ENCODE data around the gene ADH5.
"Not testable (repeated sequence)": the region's sequence is repeated elsewhere in the genome, so short reads cannot be mapped to it uniquely, and the experiment has no call there.

ADH5 gene

DNA sequence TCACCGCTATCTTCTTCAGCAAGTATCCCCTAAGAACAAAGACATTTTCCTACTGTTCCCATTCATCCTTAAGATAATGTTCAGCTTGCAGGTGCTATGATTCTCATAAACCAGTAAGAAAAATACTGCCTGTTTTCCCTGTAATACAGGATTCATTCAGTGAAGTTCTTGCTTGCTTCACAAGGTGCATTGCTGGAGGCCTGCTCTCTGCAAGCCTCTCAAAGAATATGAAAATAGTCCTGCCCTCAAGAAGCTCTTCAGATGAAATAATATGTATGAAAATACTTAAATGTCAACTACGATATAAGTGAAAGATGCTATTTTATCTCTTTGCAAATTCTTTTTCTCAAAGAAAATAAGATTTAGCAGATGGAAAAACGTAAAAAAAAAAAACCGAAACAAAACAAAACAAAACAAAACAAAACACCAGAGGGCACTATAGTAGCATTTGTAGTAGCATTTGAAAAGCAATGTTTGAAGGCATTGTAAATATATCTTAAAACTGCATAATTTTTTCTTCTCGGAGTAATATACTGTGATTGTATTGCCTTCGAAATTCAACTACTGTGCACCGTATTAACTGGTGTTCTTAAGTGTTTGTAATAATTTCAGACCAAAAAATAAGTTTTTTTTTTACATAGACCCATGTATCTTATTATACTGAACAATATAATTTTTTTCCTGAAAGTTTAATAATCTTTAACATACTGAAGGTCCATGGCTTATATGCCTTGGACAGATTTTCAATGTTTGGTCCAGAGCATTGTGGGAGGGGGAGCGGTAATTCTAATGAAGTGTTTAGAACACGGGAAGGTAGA lies 29.5 kb upstream of the ADH5 start:
- ChIA-PET CTCF (interaction anchor here (0.6 to 1.2 kb wide), 4 partner anchors 288 to 951 kb away, joined by 3 to 5 read pairs (median 3); no protein-coding TSS in a partner anchor), POLR2A (no interaction called here)
- H3K4me3 ChIP-seq (ENCODE audit: low read depth, low read length): no peak overlapping the region
- no peaks in the 10 kb centered on the region for H3K4me1 ChIP-seq (ENCODE audit: control insufficient read depth, insufficient read depth, low read length)
- no peaks in the 10 kb centered on the region for H3K36me3 ChIP-seq (ENCODE audit: control insufficient read depth in 2 of 2, insufficient read depth in 1 of 2, low read length in 2 of 2)
- TF ChIP-seq ZIC2 (tag by site-specific recombination; IDR thresholded peaks at IDR 0.05) (no peak), ZNF837 (tag by site-specific recombination; IDR thresholded peaks at IDR 0.05) (no peak), ZEB2 (tag by site-specific recombination; IDR thresholded peaks at IDR 0.05) (no peak), ZNF555 (tag by site-specific recombination; conservative IDR thresholded peaks at IDR 0.05) (no peak), ZNF394 (tag by site-specific recombination; IDR thresholded peaks at IDR 0.05; ENCODE audit: borderline replicate concordance) (no peak), BCL11A (tag by site-specific recombination; IDR thresholded peaks at IDR 0.05; ENCODE audit: low read depth) (no peak), ZNF707 (tag by site-specific recombination; IDR thresholded peaks at IDR 0.05) (no peak), ZXDB (tag by site-specific recombination; IDR thresholded peaks at IDR 0.05) (no peak)
- TF ChIP-seq, protein P1, sequence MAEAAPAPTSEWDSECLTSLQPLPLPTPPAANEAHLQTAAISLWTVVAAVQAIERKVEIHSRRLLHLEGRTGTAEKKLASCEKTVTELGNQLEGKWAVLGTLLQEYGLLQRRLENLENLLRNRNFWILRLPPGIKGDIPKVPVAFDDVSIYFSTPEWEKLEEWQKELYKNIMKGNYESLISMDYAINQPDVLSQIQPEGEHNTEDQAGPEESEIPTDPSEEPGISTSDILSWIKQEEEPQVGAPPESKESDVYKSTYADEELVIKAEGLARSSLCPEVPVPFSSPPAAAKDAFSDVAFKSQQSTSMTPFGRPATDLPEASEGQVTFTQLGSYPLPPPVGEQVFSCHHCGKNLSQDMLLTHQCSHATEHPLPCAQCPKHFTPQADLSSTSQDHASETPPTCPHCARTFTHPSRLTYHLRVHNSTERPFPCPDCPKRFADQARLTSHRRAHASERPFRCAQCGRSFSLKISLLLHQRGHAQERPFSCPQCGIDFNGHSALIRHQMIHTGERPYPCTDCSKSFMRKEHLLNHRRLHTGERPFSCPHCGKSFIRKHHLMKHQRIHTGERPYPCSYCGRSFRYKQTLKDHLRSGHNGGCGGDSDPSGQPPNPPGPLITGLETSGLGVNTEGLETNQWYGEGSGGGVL (tag by site-specific recombination; IDR thresholded peaks at IDR 0.05): no peak
- TF ChIP-seq, protein P2, sequence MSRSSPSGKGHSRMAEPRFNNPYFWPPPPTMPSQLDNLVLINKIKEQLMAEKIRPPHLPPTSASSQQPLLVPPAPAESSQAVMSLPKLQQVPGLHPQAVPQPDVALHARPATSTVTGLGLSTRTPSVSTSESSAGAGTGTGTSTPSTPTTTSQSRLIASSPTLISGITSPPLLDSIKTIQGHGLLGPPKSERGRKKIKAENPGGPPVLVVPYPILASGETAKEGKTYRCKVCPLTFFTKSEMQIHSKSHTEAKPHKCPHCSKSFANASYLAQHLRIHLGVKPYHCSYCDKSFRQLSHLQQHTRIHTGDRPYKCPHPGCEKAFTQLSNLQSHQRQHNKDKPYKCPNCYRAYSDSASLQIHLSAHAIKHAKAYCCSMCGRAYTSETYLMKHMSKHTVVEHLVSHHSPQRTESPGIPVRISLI (tag by site-specific recombination; IDR thresholded peaks at IDR 0.05): no peak
- TF ChIP-seq, protein P3, sequence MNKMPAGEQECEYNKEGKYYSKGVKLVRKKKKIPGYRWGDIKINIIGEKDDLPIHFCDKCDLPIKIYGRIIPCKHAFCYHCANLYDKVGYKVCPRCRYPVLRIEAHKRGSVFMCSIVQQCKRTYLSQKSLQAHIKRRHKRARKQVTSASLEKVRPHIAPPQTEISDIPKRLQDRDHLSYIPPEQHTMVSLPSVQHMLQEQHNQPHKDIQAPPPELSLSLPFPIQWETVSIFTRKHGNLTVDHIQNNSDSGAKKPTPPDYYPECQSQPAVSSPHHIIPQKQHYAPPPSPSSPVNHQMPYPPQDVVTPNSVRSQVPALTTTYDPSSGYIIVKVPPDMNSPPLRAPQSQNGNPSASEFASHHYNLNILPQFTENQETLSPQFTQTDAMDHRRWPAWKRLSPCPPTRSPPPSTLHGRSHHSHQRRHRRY (tag by site-specific recombination; IDR thresholded peaks at IDR 0.05): no peak
- H3K9me3 ChIP-seq (ENCODE audit: control insufficient read depth, insufficient read depth, low read depth, low read length): no peaks in the 10 kb centered on the region
- no peak overlapping the region for H3K27ac ChIP-seq (ENCODE audit: extremely low read depth, low read depth, low read length)

DNA sequence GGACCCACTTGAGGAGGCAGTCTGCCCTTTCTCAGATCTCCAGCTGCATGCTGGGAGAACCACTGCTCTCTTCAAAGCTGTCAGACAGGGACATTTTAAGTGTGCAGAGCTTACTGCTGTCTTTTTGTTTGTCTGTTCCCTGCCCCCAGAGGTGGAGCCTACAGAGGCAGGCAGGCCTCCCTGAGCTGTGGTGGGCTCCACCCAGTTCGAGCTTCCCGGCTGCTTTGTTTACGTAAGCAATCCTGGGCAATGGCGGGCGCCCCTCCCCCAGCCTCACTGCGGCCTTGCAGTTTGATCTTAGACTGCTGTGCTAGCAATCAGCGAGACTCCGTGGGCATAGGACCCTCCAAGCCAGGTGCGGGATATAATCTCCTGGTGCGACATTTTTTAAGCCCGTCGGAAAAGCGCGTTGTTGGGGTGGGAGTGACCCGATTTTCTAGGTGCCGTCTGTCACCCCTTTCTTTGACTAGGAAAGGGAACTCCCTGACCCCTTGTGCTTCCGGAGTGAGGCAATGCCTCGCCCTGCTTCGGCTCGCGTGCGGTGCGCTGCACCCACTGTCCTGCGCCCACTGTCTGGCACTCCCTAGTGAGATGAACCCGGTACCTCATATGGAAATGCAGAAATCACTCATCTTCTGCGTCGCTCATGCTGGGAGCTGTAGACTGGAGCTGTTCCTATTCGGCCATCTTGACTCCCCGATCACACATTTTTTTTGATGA lies 28.7 kb upstream of the ADH5 start:
- CTCF ChIA-PET: interaction anchor here (0.6 to 1.2 kb wide), 4 partner anchors 289 to 950 kb away, joined by 3 to 5 read pairs (median 3); no protein-coding TSS in a partner anchor

DNA sequence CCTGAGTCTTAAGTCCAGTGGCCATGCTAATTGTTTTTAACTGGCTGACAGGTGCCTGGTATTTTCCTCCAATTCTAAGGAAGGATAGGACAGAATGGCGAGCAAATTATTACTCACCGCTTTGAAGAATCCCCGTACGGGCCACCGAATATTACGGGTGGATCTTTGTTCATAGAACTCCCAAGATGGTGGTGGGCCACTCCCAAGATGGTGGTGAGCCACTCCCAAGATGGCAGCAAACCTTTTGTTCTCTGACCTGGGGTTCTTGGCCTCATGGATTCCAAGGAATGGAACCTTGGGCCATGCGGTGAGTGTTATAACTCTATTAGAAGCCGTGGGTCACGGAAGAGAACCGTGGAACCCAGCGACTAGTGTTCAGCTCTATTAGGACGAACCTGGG lies 20.7 kb upstream of the ADH5 start:
- POLR2A ChIA-PET; H3K4me1 ChIP-seq (ENCODE audit: control insufficient read depth, insufficient read depth, low read length); H3K4me3 ChIP-seq (ENCODE audit: low read depth, low read length); H3K36me3 ChIP-seq (ENCODE audit: control insufficient read depth in 2 of 2, insufficient read depth in 1 of 2, low read length in 2 of 2); H3K27ac ChIP-seq (ENCODE audit: extremely low read depth, low read depth, low read length); H3K9me3 ChIP-seq (ENCODE audit: control insufficient read depth, insufficient read depth, low read depth, low read length); CTCF ChIA-PET: not testable (repeated sequence)

More for the DNA sequence above, 28.7 kb upstream of the ADH5 start:
- H3K36me3 ChIP-seq (ENCODE audit: control insufficient read depth in 2 of 2, insufficient read depth in 1 of 2, low read length in 2 of 2); POLR2A ChIA-PET; H3K9me3 ChIP-seq (ENCODE audit: control insufficient read depth, insufficient read depth, low read depth, low read length); H3K4me1 ChIP-seq (ENCODE audit: control insufficient read depth, insufficient read depth, low read length); H3K27ac ChIP-seq (ENCODE audit: extremely low read depth, low read depth, low read length); H3K4me3 ChIP-seq (ENCODE audit: low read depth, low read length): not testable (repeated sequence)

DNA sequence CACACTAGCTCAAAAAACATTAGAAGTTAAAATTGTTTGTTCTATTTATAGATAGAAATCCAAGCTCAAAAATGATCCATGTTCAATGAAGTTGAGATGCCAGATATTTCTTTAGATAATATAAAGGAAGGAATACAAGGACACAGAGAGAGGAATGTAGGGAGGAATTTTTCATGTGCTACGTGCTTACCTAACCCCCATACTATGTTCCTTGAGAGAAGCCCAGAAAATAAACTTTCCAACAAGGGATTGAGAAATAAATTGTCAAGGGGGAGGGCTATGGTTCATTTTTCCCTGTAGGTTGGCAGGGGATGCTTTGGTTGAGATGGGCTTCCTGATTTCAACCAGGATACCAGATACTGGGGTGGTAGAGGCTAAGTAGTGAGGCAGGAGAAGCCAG lies 15.6 kb upstream of the ADH5 start:
- no peak overlapping the region for H3K4me3 ChIP-seq (ENCODE audit: low read depth, low read length)
- ChIA-PET CTCF (no interaction called here), POLR2A (no interaction called here)
- no peaks in the 10 kb centered on the region for H3K36me3 ChIP-seq (ENCODE audit: control insufficient read depth in 2 of 2, insufficient read depth in 1 of 2, low read length in 2 of 2)
- H3K4me1 ChIP-seq (ENCODE audit: control insufficient read depth, insufficient read depth, low read length): no peaks in the 10 kb centered on the region
- no peaks in the 10 kb centered on the region for H3K9me3 ChIP-seq (ENCODE audit: control insufficient read depth, insufficient read depth, low read depth, low read length)
- H3K27ac ChIP-seq (ENCODE audit: extremely low read depth, low read depth, low read length): no peak overlapping the region
- TF ChIP-seq, protein P4, sequence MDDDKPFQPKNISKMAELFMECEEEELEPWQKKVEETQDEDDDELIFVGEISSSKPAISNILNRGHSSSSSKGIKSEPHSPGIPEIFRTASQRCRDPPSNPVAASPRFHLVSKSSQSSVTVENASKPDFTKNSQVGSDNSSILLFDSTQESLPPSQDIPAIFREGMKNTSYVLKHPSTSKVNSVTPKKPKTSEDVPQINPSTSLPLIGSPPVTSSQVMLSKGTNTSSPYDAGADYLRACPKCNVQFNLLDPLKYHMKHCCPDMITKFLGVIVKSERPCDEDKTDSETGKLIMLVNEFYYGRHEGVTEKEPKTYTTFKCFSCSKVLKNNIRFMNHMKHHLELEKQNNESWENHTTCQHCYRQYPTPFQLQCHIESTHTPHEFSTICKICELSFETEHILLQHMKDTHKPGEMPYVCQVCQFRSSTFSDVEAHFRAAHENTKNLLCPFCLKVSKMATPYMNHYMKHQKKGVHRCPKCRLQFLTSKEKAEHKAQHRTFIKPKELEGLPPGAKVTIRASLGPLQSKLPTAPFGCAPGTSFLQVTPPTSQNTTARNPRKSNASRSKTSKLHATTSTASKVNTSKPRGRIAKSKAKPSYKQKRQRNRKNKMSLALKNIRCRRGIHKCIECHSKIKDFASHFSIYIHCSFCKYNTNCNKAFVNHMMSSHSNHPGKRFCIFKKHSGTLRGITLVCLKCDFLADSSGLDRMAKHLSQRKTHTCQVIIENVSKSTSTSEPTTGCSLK (tag by site-specific recombination; IDR thresholded peaks at IDR 0.05): no peak
- no peak for TF ChIP-seq EGR2 (tag by site-specific recombination; IDR thresholded peaks at IDR 0.05; ENCODE audit: low read depth)
